ENCODE measurements around the gene TMEM171.

The TMEM171 gene

DNA sequence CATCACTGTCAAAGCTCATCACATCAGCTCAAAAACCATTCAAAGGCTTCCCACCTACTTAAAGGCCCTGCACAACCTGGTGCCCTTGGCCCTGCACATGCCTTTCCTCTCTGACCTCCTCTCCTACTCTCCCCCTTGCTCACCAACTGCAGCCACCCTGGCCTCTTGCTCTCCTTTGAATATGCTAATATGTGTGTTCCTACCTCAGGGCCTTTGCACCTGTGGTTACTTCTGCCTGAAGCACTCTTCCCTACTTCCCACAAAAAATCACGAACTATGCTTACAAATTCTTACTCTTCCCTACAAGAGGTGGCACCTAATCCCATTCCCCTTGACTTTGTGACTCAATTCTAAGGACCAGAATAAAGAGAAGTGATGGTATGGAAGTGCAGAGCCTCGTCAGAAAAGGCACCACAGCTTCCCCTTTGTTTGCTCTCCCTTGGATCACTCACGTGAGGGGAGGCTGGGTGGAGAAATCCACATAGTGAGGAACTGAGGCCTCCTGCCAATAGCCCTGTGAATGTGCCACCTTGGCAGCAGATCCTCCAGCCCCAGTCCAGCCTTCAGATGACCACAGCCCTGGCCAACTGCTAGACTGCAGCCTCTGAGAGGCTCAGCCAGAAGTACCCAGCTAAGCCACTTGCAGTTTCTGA lies 3.2 kb upstream of the TMEM171 start:
- TF ChIP-seq EZH2 (IDR thresholded peaks at IDR 0.05; ENCODE audit: borderline replicate concordance, low read depth, low read length, severe bottlenecking) (no peak), CTCF (IDR thresholded peaks at IDR 0.05; ENCODE audit: borderline replicate concordance, extremely low read depth, low read length, poor library complexity, severe bottlenecking) (no peak)
- no peak overlapping the region for H3K9ac ChIP-seq (ENCODE audit: low read depth, low read length)
- no peaks in the 10 kb centered on the region for H3K36me3 ChIP-seq (ENCODE audit: insufficient read depth, low read length)
- H4K20me1 ChIP-seq (ENCODE audit: insufficient read depth, low read length) = no peaks in the 10 kb centered on the region
- no peak for DNase-seq
- H3K9me3 ChIP-seq (ENCODE audit: insufficient read depth, low read length, severe bottlenecking) = no peaks in the 10 kb centered on the region
- no peak overlapping the region for H3K27ac ChIP-seq (ENCODE audit: low read length)
- H3K27me3 ChIP-seq (ENCODE audit: insufficient read depth, low read length, poor library complexity) = peaks cover 3% of the 10 kb centered on the region
- H3K4me1 ChIP-seq (ENCODE audit: insufficient read depth, low read length) = no peaks in the 10 kb centered on the region
- H3K79me2 ChIP-seq (ENCODE audit: insufficient read depth, low read length) = no peaks in the 10 kb centered on the region
- H3K4me3 ChIP-seq (ENCODE audit: low read depth in 1 of 2, low read length in 2 of 2) = no peak overlapping the region
- no peak overlapping the region for H2AFZ ChIP-seq (ENCODE audit: low read depth, low read length)
- no peak overlapping the region for H3K4me2 ChIP-seq (ENCODE audit: insufficient read depth, low read length)
- ATAC-seq (ENCODE audit: insufficient read depth, low read depth) = no peak

- H3K27me3 ChIP-seq (ENCODE audit: insufficient read depth, low read length, poor library complexity) = peaks cover 3% of the 10 kb centered on the region
- no peaks in the 10 kb centered on the region for H3K36me3 ChIP-seq (ENCODE audit: insufficient read depth, low read length)
Measured at GRCh38 chr5:73118391-73118973, 1.9 kb upstream of the TMEM171 start.

GRCh38 chr5:73119451-73120157 lies 771 bp upstream of the TMEM171 start:
- Histone ChIP-seq H3K9me3 (ENCODE audit: insufficient read depth, low read length, severe bottlenecking) (no peaks in the 10 kb centered on the region), H3K4me3 (ENCODE audit: low read depth in 1 of 2, low read length in 2 of 2) (no peak overlapping the region), H3K4me1 (ENCODE audit: insufficient read depth, low read length) (no peaks in the 10 kb centered on the region), H4K20me1 (ENCODE audit: insufficient read depth, low read length) (no peaks in the 10 kb centered on the region), H2AFZ (ENCODE audit: low read depth, low read length) (no peak overlapping the region), H3K36me3 (ENCODE audit: insufficient read depth, low read length) (no peaks in the 10 kb centered on the region), H3K79me2 (ENCODE audit: insufficient read depth, low read length) (no peaks in the 10 kb centered on the region), H3K4me2 (ENCODE audit: insufficient read depth, low read length) (no peak overlapping the region), H3K27me3 (ENCODE audit: insufficient read depth, low read length, poor library complexity) (peaks cover 10% of the 10 kb centered on the region), H3K9ac (ENCODE audit: low read depth, low read length) (no peak overlapping the region), H3K27ac (ENCODE audit: low read length) (no peak overlapping the region)
- no peak for TF ChIP-seq CTCF (IDR thresholded peaks at IDR 0.05; ENCODE audit: borderline replicate concordance, extremely low read depth, low read length, poor library complexity, severe bottlenecking)
- no peak for TF ChIP-seq EZH2 (IDR thresholded peaks at IDR 0.05; ENCODE audit: borderline replicate concordance, low read depth, low read length, severe bottlenecking)
- DNase-seq = no peak
- no peak for ATAC-seq (ENCODE audit: insufficient read depth, low read depth)

More at GRCh38 chr5:73118391-73118973, 1.9 kb upstream of the TMEM171 start:
- Histone ChIP-seq H3K79me2 (ENCODE audit: insufficient read depth, low read length) (no peaks in the 10 kb centered on the region), H3K4me2 (ENCODE audit: insufficient read depth, low read length) (no peak overlapping the region), H4K20me1 (ENCODE audit: insufficient read depth, low read length) (no peaks in the 10 kb centered on the region), H3K9ac (ENCODE audit: low read depth, low read length) (no peak overlapping the region), H3K4me3 (ENCODE audit: low read depth in 1 of 2, low read length in 2 of 2) (no peak overlapping the region), H3K27ac (ENCODE audit: low read length) (no peak overlapping the region), H3K4me1 (ENCODE audit: insufficient read depth, low read length) (no peaks in the 10 kb centered on the region), H2AFZ (ENCODE audit: low read depth, low read length) (no peak overlapping the region), H3K9me3 (ENCODE audit: insufficient read depth, low read length, severe bottlenecking) (no peaks in the 10 kb centered on the region)
- ATAC-seq (ENCODE audit: insufficient read depth, low read depth) (no peak), DNase-seq (no peak)
- TF ChIP-seq CTCF (IDR thresholded peaks at IDR 0.05; ENCODE audit: borderline replicate concordance, extremely low read depth, low read length, poor library complexity, severe bottlenecking) (no peak), EZH2 (IDR thresholded peaks at IDR 0.05; ENCODE audit: borderline replicate concordance, low read depth, low read length, severe bottlenecking) (no peak)
